Hematopoietic multipotent progenitor cell treated with erythropoietin and hydrocortisone succinate and interleukin-3 and kit ligand, for 4 days (in vitro differentiated cells): ENCODE measurements around the gene MSGN1.

ENCODE experiments used
- DNase-seq: peaks from one replicate; pipeline ENCODE4 v3.0.0-alpha.2; 2015

The MSGN1 gene

DNA sequence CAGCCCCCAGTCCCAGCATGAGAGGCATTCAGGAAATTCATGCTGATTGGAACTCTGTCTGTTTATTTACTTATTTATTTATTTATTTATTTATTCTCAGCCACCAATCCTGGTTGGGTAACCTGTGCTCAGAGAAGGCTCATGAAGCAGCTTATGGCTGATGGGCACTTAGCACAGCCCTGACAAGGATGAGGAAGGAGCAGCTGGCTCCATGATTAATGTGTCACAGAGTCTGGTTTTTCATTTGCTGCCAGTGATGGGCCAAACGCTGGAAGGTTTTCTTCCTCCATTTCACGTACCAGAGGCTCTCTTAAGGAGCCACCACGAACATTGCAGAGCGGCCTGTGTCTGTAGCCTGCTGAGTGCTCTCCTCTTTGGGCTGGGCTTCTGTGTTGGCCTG, 33.9 kb downstream of the MSGN1 start:
- no peak for DNase-seq

DNA sequence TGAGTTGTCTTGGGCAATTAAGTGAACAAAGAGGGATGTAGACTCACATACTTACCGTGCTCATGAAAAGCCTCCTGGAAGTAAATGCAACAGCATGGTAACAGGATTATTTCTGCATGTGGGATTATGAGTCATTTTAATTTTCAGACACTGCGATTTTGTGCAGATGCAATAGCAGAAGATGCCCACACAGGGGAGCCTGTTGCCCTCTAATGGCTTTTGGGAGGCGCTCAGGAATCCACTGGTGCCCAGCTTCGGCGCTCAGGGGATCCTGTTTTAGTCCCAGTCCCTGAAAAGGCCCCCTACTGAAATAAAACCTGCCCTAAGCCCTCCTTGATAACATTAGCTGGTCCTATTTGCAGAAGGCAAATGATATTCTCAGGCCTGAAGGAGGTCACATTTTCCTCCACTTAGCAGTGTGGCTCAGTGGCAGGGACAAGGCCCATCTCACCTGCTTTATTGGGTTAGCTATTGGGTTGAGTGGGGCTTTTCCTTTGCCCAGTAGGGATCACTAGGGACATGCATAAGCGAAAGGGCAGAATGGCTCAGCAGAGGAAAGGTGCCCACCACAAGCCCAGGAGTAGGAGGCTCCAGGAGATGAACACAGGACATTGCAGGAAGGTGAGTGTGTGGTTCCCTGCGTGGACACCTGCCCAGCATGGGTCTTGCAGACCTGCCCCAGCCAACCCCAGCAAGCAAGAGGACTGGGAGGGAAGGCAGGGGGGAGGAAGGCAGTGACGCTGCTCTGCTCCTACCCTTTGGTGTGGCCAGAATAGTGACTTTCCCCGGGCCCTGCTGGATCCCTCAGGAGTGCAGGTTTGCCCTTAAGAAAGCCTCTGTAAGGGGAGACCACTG, 35.7 kb downstream of the MSGN1 start:
- peak; percentile 73 for DNase-seq

DNA sequence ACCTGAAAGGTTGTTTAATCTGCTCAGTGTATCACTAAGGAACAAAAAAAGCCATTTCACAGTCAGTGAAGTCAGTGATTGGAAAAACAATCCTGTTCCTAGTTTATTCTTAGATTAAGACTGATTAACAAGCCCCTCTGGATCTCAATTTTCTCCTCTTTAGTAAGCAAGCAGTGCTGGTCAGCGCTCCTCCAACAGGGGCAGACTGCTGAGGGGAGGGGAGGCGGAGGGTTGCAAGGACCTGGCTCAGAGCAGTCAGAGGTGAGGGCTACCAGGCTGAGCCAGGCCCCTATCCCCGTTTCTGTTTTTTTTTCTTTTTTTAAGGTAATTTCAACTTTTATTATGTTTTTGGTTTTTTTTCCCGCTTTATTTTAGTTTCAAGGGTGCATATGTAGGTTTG, 37.5 kb downstream of the MSGN1 start:
- DNase-seq: no peak

DNA sequence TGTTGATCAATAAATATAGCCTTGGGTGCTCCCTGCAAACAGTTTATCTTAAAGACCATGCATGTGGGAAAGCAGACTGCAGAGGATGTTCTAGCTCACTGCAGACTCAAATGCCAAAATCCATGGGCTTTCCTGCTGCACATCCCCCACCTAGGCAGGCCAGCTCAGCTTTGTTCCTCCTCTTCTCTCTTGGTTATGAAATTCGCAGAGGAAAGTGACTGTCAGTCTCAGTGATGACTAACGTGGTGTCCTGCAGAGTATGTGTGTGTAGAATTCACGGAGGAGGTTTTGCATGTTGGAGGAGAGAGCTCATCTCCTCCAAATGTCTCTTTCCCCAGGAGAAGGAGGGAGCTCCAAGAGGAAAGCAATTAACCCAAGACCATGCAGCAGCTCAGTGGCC, 40.8 kb downstream of the MSGN1 start:
- no peak for DNase-seq

DNA sequence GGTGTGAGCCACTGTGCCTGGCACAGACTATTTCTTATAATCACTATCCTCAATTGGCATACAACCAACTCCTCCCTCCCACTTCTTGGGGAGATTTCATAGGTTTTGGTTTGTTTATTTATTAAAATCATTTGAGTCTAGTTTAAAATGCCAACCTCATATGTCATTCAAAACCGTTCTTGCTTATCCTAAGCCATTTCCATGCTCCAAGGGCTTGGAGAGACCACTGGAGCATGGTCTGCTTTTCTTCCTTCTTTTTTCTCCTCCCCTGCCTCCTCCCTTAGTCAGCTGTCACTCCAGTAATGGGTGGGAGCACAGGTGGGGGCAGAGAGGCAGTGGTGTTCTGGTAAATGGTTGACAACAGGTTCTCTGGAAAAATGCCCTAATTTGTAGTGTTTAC, 41.8 kb downstream of the MSGN1 start:
- no peak for DNase-seq

DNA sequence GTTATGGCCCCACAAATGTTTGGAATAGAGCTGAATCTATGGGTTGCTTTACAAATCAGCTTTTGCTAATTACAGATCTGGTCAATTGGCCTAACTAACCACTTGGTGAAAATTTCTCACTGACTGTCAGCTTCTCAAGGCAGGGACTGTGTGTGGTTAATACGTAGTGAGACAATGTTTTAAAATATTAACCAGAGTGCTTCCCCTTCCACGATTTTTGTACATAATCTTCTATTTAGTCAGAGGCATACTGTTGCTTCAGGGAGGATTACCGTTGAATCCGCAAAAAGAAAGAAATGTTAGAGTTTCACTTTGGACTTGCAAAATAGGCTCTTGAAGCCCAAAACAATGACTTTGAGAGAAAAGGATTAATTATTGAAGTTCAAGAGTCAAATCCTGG, 47.3 kb downstream of the MSGN1 start:
- no peak for DNase-seq

DNA sequence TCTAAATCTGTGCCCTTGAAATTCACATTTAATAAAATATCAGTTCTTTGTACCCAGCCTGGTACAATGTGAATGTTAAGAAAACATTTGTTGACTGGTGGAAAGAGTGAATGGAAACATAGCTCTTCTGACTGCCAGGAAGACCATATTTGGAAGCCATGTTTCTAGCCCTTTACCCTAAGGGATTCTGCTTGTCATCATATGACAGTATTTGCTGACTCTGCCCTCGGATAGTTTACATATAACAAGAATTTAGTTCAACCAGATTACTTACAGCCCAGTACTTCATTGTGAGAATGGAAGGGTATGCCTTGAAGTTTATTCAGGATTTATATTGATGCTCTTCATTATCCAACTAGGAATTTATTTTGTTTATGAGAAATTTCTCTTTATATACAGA, 48.4 kb downstream of the MSGN1 start:
- no peak for DNase-seq

DNA sequence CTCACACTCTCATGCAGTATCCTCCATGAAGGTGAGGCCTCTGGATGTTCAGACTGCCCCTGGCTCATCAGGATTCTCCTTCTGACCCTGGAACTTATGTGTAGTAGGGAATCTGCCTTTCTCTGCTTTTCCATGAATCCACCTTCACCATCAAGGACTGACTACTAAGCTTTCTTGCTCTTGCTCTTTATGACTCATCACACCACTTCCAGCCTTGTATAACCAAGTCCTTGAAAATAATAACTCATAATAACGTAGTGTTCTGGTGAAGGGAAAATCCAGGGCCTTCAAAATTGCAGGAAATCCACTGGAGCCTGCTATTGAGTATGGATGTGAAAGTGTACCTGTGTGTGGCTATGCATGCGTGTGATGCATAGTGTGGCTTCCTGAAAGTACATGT, 50.9 kb downstream of the MSGN1 start:
- DNase-seq: no peak
